Esophagus squamous epithelium (tissue), 5 donors: Measurements from ENCODE around the gene PRR12. TPM values are rescaled to one million over a fixed set of nuclear protein-coding genes. Genes with fewer than 3 reads are reported as not detected.

Experiments
- DNase-seq: peaks from one replicate; lab custom pipeline; 2025; lab: John Stamatoyannopoulos, UW
- H3K27ac ChIP-seq, 4 donors: fragments of 200-600 bp; sonication (generic); one replicate each; pipeline ENCODE4 v1.5.1; 2016 to 2019; ENCODE audit warnings: mild to moderate bottlenecking in 1 of 4
- H3K27me3 ChIP-seq, 4 donors: fragments of 200-600 bp; sonication (generic); 1 replicate in 3 of 4; 2 replicates in 1 of 4; pipeline versions ENCODE4 v1.5.1 to v1.6.0; 2017 to 2021; ENCODE audit warnings: antibody characterized with exemption in 1 of 4
- H3K36me3 ChIP-seq, 3 donors: fragments of 200-600 bp; sonication (generic); one replicate each; pipeline ENCODE4 v1.5.1; 2016 to 2019
- H3K4me1 ChIP-seq, 3 donors: fragments of 200-600 bp; sonication (generic); one replicate each; pipeline ENCODE4 v1.5.1; 2017 to 2019
- H3K4me3 ChIP-seq, 4 donors: fragments of 200-600 bp; sonication (generic); 1 replicate in 3 of 4; 2 replicates in 1 of 4; pipeline ENCODE4 v1.5.1; 2016 to 2019; ENCODE audit warnings: mild to moderate bottlenecking in 2 of 4, moderate library complexity in 1 of 4
- H3K9me3 ChIP-seq, 3 donors: fragments of 200-600 bp; sonication (generic); one replicate each; pipeline ENCODE4 v1.5.1; 2016 to 2019
- POLR2A ChIP-seq, 4 donors: fragments of 450-650 bp; IDR thresholded peaks; one replicate each; pipeline ENCODE4 v1.6.1; 2017; ENCODE audit warnings: antibody characterized with exemption in 4 of 4, mild to moderate bottlenecking in 4 of 4, moderate library complexity in 3 of 4
- WGBS, 2 donors: methylation state at CpG; one replicate each; pipeline ENCODE4 v1.1.5; 2018; 5-methylcytosine and 5-hydroxymethylcytosine counted together
- intact Hi-C: fragments of 100-400 bp; cut with DNase I; formaldehyde crosslinking; loops from one replicate; pipeline ENCODE4 v1.15.0; 2022
- total RNA-seq, 4 donors: library from RNA; depleted of rRNA; stranded (reverse); fragments of >200 nt; gene quantifications; one replicate each; pipeline ENCODE4 v1.1.0, GENCODE V29; 2016
- TF ChIP-seq, protein P1 (sequence below), 6 experiments: fragments of 450-650 bp in 4 of 6; fragments of 200-600 bp in 2 of 6; sonication (generic) in 2 of 6; IDR thresholded peaks; one replicate each; pipeline ENCODE4 v1.5.1; 2016 to 2019; ENCODE audit warnings: antibody characterized with exemption in 6 of 6, mild to moderate bottlenecking in 4 of 6, moderate library complexity in 4 of 6
- donor health status: DM: yes; HTN: yes; CAD: no.

The PRR12 gene
- total RNA-seq, 4 donors from 2014 or later: 4.5 to 11.9 (median 7.7) TPM

DNA sequence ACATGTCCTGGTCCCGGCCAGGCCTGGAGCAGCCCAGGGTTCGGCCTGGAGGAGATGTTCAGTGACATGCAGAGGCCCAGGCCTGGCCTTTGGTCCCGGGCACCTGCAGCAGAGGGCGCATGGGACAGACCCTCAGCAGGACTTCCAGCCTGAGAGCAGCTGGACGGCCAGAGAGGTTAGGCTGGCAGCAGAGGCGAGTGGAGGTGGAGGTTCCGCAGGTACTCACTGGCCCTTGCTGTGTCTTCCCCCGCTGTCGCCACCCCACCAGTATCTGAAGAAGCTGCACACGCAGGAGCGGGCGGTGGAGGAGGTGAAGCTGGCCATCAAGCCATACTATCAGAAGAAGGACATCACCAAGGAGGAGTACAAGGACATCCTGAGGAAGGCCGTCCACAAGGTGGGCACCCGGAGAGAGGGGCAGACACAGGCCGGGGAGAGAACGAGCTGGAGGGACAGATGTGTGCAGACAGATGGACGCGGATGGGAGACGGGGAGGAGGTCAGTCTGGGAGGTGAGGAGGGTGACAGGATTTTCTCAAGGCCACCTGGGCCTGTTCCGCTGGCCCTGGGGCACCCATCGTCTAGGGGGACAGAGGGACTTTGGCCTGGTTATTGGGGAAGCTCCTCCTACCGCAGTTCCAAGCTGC, 66.6 kb downstream of the PRR12 start:
- no peaks in the 10 kb centered on the region for H3K9me3 ChIP-seq
- WGBS, 2 donors: 88 to 91% methylated on average over 13 to 14 of the region's 22 CpGs
- no peaks in the 10 kb centered on the region for H3K27me3 ChIP-seq
- intact Hi-C loops: no loop called here
- no peak for DNase-seq
- H3K36me3 ChIP-seq: peaks cover 66 to 100% (median 87%) of the 10 kb centered on the region in 3 donors
- TF ChIP-seq, protein P1, sequence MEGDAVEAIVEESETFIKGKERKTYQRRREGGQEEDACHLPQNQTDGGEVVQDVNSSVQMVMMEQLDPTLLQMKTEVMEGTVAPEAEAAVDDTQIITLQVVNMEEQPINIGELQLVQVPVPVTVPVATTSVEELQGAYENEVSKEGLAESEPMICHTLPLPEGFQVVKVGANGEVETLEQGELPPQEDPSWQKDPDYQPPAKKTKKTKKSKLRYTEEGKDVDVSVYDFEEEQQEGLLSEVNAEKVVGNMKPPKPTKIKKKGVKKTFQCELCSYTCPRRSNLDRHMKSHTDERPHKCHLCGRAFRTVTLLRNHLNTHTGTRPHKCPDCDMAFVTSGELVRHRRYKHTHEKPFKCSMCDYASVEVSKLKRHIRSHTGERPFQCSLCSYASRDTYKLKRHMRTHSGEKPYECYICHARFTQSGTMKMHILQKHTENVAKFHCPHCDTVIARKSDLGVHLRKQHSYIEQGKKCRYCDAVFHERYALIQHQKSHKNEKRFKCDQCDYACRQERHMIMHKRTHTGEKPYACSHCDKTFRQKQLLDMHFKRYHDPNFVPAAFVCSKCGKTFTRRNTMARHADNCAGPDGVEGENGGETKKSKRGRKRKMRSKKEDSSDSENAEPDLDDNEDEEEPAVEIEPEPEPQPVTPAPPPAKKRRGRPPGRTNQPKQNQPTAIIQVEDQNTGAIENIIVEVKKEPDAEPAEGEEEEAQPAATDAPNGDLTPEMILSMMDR (IDR thresholded peaks at IDR 0.05): no peak
- no peak for TF ChIP-seq POLR2A (IDR thresholded peaks at IDR 0.05)
- no peak overlapping the region for H3K27ac ChIP-seq
- H3K4me1 ChIP-seq: peaks cover 0 to 20% (median 0%) of the 10 kb centered on the region in 3 donors
- H3K4me3 ChIP-seq: no peak overlapping the region

DNA sequence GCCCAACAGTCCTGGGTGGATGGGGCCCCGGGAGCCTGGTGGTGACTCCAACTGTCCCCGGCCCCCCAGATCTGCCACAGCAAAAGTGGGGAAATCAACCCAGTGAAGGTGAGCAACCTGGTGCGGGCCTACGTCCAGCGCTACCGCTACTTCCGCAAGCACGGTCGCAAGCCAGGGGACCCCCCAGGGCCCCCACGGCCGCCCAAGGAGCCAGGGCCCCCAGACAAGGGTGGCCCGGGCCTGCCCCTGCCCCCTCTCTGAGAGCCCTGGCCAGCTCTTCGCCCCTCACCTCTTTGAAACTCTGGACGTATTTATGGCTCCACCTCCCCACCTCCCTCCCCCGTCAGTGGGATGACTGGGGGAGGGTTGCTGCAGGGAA, 67.1 kb downstream of the PRR12 start:
- intact Hi-C loops: no loop called here
- no peak for DNase-seq
- no CpG with 5 or more reads among the region's 15 CpGs for WGBS, 2 donors
- Histone ChIP-seq H3K4me1 (peaks cover 0 to 25% (median 0%) of the 10 kb centered on the region in 3 donors), H3K9me3 (no peaks in the 10 kb centered on the region), H3K27ac (no peak overlapping the region), H3K27me3 (no peaks in the 10 kb centered on the region), H3K4me3 (no peak overlapping the region), H3K36me3 (peaks cover 61 to 100% (median 86%) of the 10 kb centered on the region in 3 donors)
- no peak for TF ChIP-seq POLR2A (IDR thresholded peaks at IDR 0.05)
- TF ChIP-seq, protein P1 (IDR thresholded peaks at IDR 0.05): no peak

DNA sequence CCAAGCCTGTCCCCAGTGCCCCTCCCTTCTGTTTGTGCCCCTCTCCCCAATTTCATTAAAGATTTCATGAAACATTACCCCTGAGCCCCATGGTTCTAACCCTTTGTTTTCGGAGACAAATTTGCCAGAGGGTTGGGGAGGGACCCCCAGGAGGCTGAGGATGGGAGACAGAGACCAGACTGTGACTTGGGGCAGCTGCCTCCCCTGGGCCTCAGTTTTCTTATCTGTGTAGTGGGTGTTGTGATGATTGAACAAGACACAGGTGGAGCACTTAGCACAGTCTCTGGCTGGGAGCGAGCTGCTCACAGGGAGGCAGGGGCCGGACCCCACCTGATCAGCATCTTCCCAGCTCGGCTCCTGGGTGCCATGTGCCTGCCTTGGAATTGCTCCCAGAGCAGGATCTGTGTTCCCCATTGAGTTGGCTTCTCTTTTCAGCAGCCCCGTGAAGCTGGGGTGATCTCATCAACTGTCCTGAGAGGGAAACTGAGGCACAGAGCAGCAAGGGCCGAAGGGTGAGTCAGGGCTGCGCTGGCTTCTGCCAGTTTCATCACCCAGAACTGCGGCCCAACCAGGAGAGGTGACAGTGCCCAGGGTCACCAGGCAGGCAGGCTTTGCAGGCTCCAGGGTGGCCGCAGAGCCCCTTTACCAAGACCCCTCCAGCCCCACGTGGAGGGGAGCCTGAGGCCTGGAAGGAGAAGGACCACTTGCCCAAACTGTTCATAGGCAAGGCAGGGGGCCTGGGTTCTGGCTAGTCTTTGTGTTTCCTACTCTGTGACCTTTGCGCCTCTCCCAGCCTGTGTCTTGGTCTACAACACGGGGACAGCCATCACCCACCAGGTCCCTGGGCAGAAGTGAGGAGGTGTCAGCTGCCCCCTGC, 67.8 kb downstream of the PRR12 start:
- peaks cover 3 to 32% (median 4%) of the 10 kb centered on the region in 3 donors for H3K4me1 ChIP-seq
- peaks cover 54 to 94% (median 79%) of the 10 kb centered on the region in 3 donors for H3K36me3 ChIP-seq
- DNase-seq: no peak
- intact Hi-C loops: no loop called here
- no peak for TF ChIP-seq POLR2A (IDR thresholded peaks at IDR 0.05)
- TF ChIP-seq, protein P1 (IDR thresholded peaks at IDR 0.05): no peak
- no peak overlapping the region for H3K27ac ChIP-seq
- no peaks in the 10 kb centered on the region for H3K27me3 ChIP-seq
- WGBS, 2 donors: 89 to 100% methylated on average over 2 to 3 of the region's 12 CpGs
- no peaks in the 10 kb centered on the region for H3K9me3 ChIP-seq
- no peak overlapping the region for H3K4me3 ChIP-seq

DNA sequence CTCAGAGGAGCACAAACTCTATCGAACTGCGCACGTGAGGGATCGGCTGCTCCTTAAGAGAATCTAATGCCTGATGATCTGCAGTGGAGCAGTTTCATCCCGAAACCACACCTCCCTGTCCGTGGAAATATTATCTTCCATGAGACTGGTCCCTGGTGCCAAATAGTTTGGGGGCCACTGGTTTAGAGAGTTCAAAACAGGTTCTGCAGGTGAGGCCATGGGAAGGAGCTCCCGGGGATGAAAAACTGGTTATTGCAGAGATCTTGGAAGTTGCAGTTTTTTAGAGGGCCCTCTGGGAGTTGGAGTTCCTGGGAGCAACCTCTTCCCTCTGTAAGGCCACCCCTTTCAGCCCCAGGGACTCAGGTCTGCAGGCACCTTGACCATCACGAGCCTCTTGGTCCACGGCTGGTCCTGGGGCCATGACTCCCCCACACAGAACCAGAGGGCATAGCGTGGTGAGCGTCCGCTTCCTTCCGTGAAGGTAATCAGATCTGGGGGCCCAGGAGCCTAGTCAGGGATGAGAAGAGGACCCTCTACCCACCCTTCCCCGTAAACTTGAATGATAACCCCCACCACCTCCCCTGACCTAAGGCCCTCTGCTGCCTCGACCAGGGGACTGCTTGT, 69.5 kb downstream of the PRR12 start:
- Histone ChIP-seq H3K4me1 (peaks cover 8 to 45% (median 9%) of the 10 kb centered on the region in 3 donors), H3K9me3 (no peaks in the 10 kb centered on the region), H3K36me3 (peaks cover 42 to 77% (median 64%) of the 10 kb centered on the region in 3 donors), H3K27ac (no peak overlapping the region), H3K27me3 (no peaks in the 10 kb centered on the region), H3K4me3 (no peak overlapping the region)
- 72 to 82% methylated on average over 6 to 9 of the region's 15 CpGs for WGBS, 2 donors
- DNase-seq: no peak
- intact Hi-C loops: no loop called here
- TF ChIP-seq, protein P1 (IDR thresholded peaks at IDR 0.05): no peak
- no peak for TF ChIP-seq POLR2A (IDR thresholded peaks at IDR 0.05)
